Ishikawa (cell line): Measurements from ENCODE around the gene USO1.

Experiments used
- EGR1 ChIP-seq: IDR thresholded peaks from 2 replicates; pipeline ENCODE4 v1.6.1; 2012
- EP300 ChIP-seq: IDR thresholded peaks from 2 replicates; pipeline ENCODE4 v1.6.1; 2012; ENCODE audit warnings: borderline replicate concordance
- RAD21 ChIP-seq: IDR thresholded peaks from 2 replicates; pipeline ENCODE4 v1.6.1; 2012; ENCODE audit warnings: low read depth
- TAF1 ChIP-seq: IDR thresholded peaks from 2 replicates; pipeline ENCODE4 v1.6.1; 2012; ENCODE audit warnings: low read depth, mild to moderate bottlenecking
- YY1 ChIP-seq: IDR thresholded peaks from 2 replicates; pipeline ENCODE4 v1.6.1; 2012; ENCODE audit warnings: low read depth
- TF ChIP-seq, protein P1 (sequence below): IDR thresholded peaks from 2 replicates; pipeline ENCODE4 v1.6.1; 2012
- TF ChIP-seq, protein P2 (sequence below): IDR thresholded peaks from 2 replicates; pipeline ENCODE4 v1.6.1; 2012

DNA sequence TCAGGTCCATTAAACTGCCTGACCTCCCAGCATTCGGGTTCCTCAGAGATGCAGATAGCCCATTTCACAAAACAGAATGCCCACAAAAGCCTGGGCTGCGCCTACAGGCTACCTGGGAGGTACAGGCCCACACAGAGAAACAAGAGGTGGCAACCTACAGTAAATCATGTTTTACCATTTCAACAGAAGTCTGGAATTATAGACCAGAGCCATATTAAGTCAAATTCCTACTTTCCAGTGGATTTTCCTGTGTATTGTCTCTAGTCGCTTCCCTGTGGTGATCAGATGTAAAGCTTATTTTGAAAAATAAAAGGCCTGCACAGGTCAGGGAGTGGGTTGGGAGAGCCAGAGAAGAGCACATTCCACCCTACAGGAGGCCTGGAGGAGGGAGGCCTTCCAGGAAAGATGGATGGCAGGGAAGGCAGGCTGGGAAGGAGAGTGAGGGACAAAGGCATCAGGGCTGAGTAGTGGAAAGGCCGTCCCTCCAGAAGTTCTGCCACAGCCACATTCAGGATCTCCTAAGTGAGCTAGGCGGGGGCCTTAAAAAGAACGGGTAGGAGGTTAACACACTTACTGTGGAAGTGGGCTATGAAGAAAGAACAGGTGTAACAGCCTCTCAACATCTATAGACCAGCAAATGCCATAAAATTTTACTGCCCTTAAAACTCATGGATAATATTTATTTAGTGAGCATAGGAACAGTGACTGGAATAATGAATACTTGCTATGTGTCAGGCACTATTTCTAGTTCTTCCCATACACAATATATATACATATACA is 19.0 kb upstream of the USO1 start:
- TF ChIP-seq EGR1 (no peak), EP300 (no peak), RAD21 (no peak), YY1 (no peak), TAF1 (no peak)
- TF ChIP-seq, protein P1, sequence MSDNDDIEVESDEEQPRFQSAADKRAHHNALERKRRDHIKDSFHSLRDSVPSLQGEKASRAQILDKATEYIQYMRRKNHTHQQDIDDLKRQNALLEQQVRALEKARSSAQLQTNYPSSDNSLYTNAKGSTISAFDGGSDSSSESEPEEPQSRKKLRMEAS: no peak
- TF ChIP-seq, protein P2, sequence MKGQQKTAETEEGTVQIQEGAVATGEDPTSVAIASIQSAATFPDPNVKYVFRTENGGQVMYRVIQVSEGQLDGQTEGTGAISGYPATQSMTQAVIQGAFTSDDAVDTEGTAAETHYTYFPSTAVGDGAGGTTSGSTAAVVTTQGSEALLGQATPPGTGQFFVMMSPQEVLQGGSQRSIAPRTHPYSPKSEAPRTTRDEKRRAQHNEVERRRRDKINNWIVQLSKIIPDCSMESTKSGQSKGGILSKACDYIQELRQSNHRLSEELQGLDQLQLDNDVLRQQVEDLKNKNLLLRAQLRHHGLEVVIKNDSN: no peak
